ENCODE measurements around the gene ETAA1. TPM values are rescaled to one million over a fixed set of nuclear protein-coding genes. Genes with fewer than 3 reads are reported as not detected.

ETAA1 gene
- total RNA-seq, 1 donor from 2014 or later = 5.4 TPM

DNA sequence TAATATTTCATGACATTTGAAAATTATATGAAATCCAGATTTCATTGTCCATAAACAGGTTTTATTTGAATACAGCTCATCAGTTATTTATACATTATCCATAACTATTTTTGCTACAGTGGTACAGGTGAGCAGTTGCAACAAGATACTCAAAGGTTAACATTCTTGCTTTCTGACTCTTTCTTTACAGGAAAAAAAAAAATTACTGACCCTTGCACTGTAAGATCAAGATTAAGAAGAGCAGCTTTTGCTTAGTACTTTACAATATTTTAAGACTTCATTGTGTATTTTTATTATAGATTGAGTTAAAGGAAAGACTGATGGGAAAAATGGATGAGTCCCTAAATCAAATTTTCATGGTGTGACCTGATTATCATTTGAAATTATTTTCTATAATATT, 11.2 kb downstream of the ETAA1 start:
- peaks cover 0 to under 1% of the 10 kb centered on the region in 2 donors for H3K4me1 ChIP-seq
- DNase-seq (ENCODE audit: low spot score in 2 of 2) = no peak
- H3K27ac ChIP-seq = no peak overlapping the region
- H3K27me3 ChIP-seq = no peaks in the 10 kb centered on the region
- intact Hi-C loops (cut with DNase I) = no loop called here
- H3K9me3 ChIP-seq = no peaks in the 10 kb centered on the region
- no peak for TF ChIP-seq CTCF (IDR thresholded peaks at IDR 0.05)
- H3K36me3 ChIP-seq = peaks cover 11 to 35% of the 10 kb centered on the region in 2 donors
- H3K4me3 ChIP-seq = no peak overlapping the region

- TF ChIP-seq CTCF (IDR thresholded peaks at IDR 0.05) = no peak
- H3K4me3 ChIP-seq = no peak overlapping the region
- H3K27ac ChIP-seq = no peak overlapping the region
- H3K36me3 ChIP-seq = peaks cover 0 to 15% of the 10 kb centered on the region in 2 donors
- H3K27me3 ChIP-seq = no peaks in the 10 kb centered on the region
- DNase-seq (ENCODE audit: low spot score in 2 of 2) = no peak
- no peaks in the 10 kb centered on the region for H3K4me1 ChIP-seq
- intact Hi-C loops (cut with DNase I) = no loop called here
- no peaks in the 10 kb centered on the region for H3K9me3 ChIP-seq
Observed at GRCh38 chr2:67412424-67412823, 15.3 kb downstream of the ETAA1 start.

DNA sequence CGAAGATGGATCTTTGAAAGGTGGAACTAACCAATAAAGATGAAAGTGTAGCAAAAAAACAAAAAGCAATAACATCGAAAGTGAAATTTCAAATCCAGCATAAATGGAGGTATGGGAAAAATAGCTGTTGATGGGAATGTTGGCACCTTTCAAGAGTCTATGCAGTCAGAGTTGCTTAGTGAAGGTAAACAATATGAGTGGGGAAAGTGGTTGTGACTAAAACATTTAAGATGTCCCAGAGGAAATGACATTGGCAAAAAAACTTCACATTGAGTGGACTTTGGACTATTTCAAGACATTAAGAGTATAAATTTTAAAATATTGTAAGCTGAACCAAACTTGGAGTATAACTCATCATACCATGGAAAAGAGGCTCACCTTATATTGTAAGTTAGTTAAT, 17.7 kb downstream of the ETAA1 start:
- H3K4me1 ChIP-seq = no peaks in the 10 kb centered on the region
- no peaks in the 10 kb centered on the region for H3K27me3 ChIP-seq
- no peak for TF ChIP-seq CTCF (IDR thresholded peaks at IDR 0.05)
- H3K36me3 ChIP-seq = peaks cover 0 to 15% of the 10 kb centered on the region in 2 donors
- DNase-seq (ENCODE audit: low spot score in 2 of 2) = no peak
- intact Hi-C loops (cut with DNase I) = no loop called here
- no peak overlapping the region for H3K27ac ChIP-seq
- no peaks in the 10 kb centered on the region for H3K9me3 ChIP-seq
- H3K4me3 ChIP-seq = no peak overlapping the region

DNA sequence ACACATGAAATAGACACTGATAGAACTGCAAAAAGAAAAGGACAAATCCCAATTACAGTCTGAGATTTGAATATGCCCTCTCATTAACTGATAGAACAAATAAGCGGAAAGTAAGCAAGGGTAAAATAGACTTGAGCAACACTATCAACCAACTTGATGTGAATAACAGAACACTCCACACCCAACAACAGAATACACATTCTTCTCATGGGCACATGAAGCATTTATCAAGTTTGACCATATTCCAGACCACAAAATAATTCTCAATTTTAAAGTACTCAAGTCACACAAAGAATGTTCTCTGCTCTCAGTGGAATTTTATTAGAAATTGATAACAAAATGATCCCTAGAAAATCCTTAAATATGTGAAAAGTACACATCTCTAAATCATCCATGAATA, 19.0 kb downstream of the ETAA1 start:
- no peaks in the 10 kb centered on the region for H3K9me3 ChIP-seq
- no peak for TF ChIP-seq CTCF (IDR thresholded peaks at IDR 0.05)
- no peak overlapping the region for H3K27ac ChIP-seq
- no peak overlapping the region for H3K4me3 ChIP-seq
- no peaks in the 10 kb centered on the region for H3K4me1 ChIP-seq
- H3K36me3 ChIP-seq = peaks cover 0 to 7% of the 10 kb centered on the region in 2 donors
- intact Hi-C loops (cut with DNase I) = no loop called here
- DNase-seq (ENCODE audit: low spot score in 2 of 2) = no peak
- no peaks in the 10 kb centered on the region for H3K27me3 ChIP-seq

DNA sequence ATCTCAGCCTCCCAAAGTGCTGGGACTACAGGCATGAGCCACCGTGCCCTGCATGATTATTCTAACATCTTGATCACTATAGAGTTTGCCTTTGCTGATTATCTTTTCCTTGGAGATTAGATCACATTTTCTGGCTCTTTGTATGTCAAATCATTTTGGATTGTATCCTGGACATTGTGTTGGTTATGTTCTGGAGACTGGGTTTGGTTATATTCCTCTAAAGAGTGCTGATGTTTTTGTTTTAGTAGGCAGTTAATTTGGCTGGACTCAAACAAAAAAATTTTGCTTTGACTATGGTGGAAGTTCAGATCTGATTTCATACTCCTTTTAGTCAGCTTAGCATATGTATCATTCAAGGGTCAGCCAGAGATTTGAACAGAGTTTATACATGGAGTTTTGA, 26.4 kb downstream of the ETAA1 start:
- H3K9me3 ChIP-seq = peaks cover 10 to 20% of the 10 kb centered on the region in 2 donors
- no peak overlapping the region for H3K27ac ChIP-seq
- TF ChIP-seq CTCF (IDR thresholded peaks at IDR 0.05) = no peak
- no peaks in the 10 kb centered on the region for H3K27me3 ChIP-seq
- H3K4me1 ChIP-seq = no peaks in the 10 kb centered on the region
- H3K4me3 ChIP-seq = no peak overlapping the region
- intact Hi-C loops (cut with DNase I) = no loop called here
- H3K36me3 ChIP-seq = no peaks in the 10 kb centered on the region
- no peak for DNase-seq (ENCODE audit: low spot score in 2 of 2)

- H3K4me3 ChIP-seq = no peak overlapping the region
- no peaks in the 10 kb centered on the region for H3K4me1 ChIP-seq
- H3K9me3 ChIP-seq = no peaks in the 10 kb centered on the region
- intact Hi-C loops (cut with DNase I) = no loop called here
- no peak for TF ChIP-seq CTCF (IDR thresholded peaks at IDR 0.05)
- no peaks in the 10 kb centered on the region for H3K36me3 ChIP-seq
- H3K27ac ChIP-seq = no peak overlapping the region
- H3K27me3 ChIP-seq = no peaks in the 10 kb centered on the region
- DNase-seq (ENCODE audit: low spot score in 2 of 2) = no peak
Observed at GRCh38 chr2:67436221-67436620, 39.1 kb downstream of the ETAA1 start.

Measured in ascending aorta (tissue), 2 donors.